GM12878 (cell line): Measurements from ENCODE around the gene ACP3.

ENCODE experiments used
- BMI1 ChIP-seq: fragments of 450-650 bp; IDR thresholded peaks from 2 replicates; pipeline ENCODE4 v1.6.1; 2016; ENCODE audit warnings: mild to moderate bottlenecking, moderate library complexity, borderline replicate concordance
- CHD1 ChIP-seq: IDR thresholded peaks from 2 replicates; pipeline ENCODE4 v1.6.1; 2012; ENCODE audit warnings: low read depth, low read length, improper control_type of control experiment
- CTCF ChIP-seq, 3 experiments: IDR thresholded peaks in 2 of 3; conservative IDR thresholded peaks in 1 of 3; 2 replicates each; pipeline ENCODE4 v1.5.1; 2011; ENCODE audit warnings: low read depth in 3 of 3, low read length in 3 of 3, mild to moderate bottlenecking in 3 of 3, control low read depth in 2 of 3, moderate library complexity in 2 of 3, inconsistent platforms in 1 of 3, mixed read lengths in 1 of 3; ENCODE audit not compliant: control insufficient read depth in 2 of 3, insufficient read depth in 1 of 3; ENCODE audit errors: extremely low read depth in 1 of 3
- ESRRA ChIP-seq: IDR thresholded peaks from 2 replicates; pipeline ENCODE4 v1.6.1; 2012; ENCODE audit warnings: mild to moderate bottlenecking, low read length, improper control_type of control experiment
- GATAD2B ChIP-seq: fragments of 450-650 bp; conservative IDR thresholded peaks from 2 replicates; pipeline ENCODE4 v1.6.1; 2017; ENCODE audit warnings: low read depth, mild to moderate bottlenecking, moderate library complexity
- KAT2A ChIP-seq: conservative IDR thresholded peaks from 2 replicates; pipeline ENCODE4 v1.6.1; 2011; ENCODE audit warnings: low read depth, low read length; ENCODE audit not compliant: control insufficient read depth
- KDM1A ChIP-seq: fragments of 200-600 bp; sonication (generic); IDR thresholded peaks from 2 replicates; pipeline ENCODE4 v1.6.1; 2016; ENCODE audit warnings: borderline replicate concordance
- MAX ChIP-seq: IDR thresholded peaks from 2 replicates; pipeline ENCODE4 v1.6.1; 2012; ENCODE audit warnings: low read depth, low read length, improper control_type of control experiment
- MYC ChIP-seq: IDR thresholded peaks from 2 replicates; pipeline ENCODE4 v1.6.1; 2011; ENCODE audit warnings: mild to moderate bottlenecking, low read length, moderate library complexity, inconsistent platforms; ENCODE audit not compliant: insufficient read depth, insufficient replicate concordance, insufficient read length, severe bottlenecking
- POLR2AphosphoS2 ChIP-seq: IDR thresholded peaks from 2 replicates; pipeline ENCODE4 v1.6.1; 2011; ENCODE audit warnings: low read depth, mild to moderate bottlenecking, low read length, improper control_type of control experiment, moderate library complexity
- SMC3 ChIP-seq: IDR thresholded peaks from 2 replicates; pipeline ENCODE4 v1.6.1; 2011; ENCODE audit warnings: low read length, improper control_type of control experiment, borderline replicate concordance
- SREBF2 ChIP-seq: IDR thresholded peaks from 2 replicates; pipeline ENCODE4 v1.6.1; 2012; ENCODE audit warnings: mild to moderate bottlenecking, low read length
- USF2 ChIP-seq: IDR thresholded peaks from 2 replicates; pipeline ENCODE4 v1.6.1; 2011; ENCODE audit warnings: low read depth, low read length, improper control_type of control experiment, borderline replicate concordance
- YY1 ChIP-seq: IDR thresholded peaks from 2 replicates; pipeline ENCODE4 v1.6.1; 2011; ENCODE audit warnings: low read depth, mild to moderate bottlenecking, low read length

GRCh38 chr3:132399054-132399929 is 82.1 kb downstream of the ACP3 start:
- TF ChIP-seq MAX (no peak), YY1 (0 out of 2 replicates have a peak, but pooled peaks have one; percentile 44), GATAD2B (no peak), MYC (no peak), SMC3 (peak; percentile 85), USF2 (no peak), CTCF (IDR thresholded peaks at IDR 0.05 in 2 of 3, conservative IDR thresholded peaks at IDR 0.05 in 1 of 3; ENCODE audit: control insufficient read depth in 2 of 3, extremely low read depth in 1 of 3, insufficient read depth in 1 of 3, low read depth in 3 of 3, low read length in 3 of 3) (peak; percentile 77 to 92 (median 83)), BMI1 (no peak), SREBF2 (no peak), POLR2AphosphoS2 (no peak), KAT2A (no peak), ESRRA (no peak), CHD1 (no peak), KDM1A (no peak)
